Neuronal stem cell (in vitro differentiated cells): ENCODE data around the gene SETD2. TPM values are rescaled to one million over a fixed set of nuclear protein-coding genes. Genes with fewer than 3 reads are reported as not detected.
"Not testable (repeated sequence)": the region's sequence is repeated elsewhere in the genome, so short reads cannot be mapped to it uniquely, and the experiment has no call there.

Experiments used
- DNase-seq: peaks from one replicate; pipeline ENCODE4 v3.0.0-alpha.2; 2013; ENCODE audit warnings: low spot score
- H2AFZ ChIP-seq: one replicate; pipeline ENCODE4 v1.6.1; 2013; ENCODE audit warnings: mild to moderate bottlenecking, low read length, inconsistent platforms
- H2AK5ac ChIP-seq: 2 replicates; pipeline ENCODE4 v1.6.1; 2013; ENCODE audit warnings: low read depth, mild to moderate bottlenecking, inconsistent platforms, low read length, moderate library complexity, mixed read lengths
- H2BK120ac ChIP-seq: 2 replicates; pipeline ENCODE4 v1.6.1; 2013; ENCODE audit warnings: low read depth, mild to moderate bottlenecking, inconsistent platforms, low read length, moderate library complexity, mixed read lengths
- H2BK12ac ChIP-seq: one replicate; pipeline ENCODE4 v1.6.1; 2013; ENCODE audit warnings: low read length, inconsistent platforms
- H2BK15ac ChIP-seq: 2 replicates; pipeline ENCODE4 v1.6.1; 2013; ENCODE audit warnings: mild to moderate bottlenecking, low read length, inconsistent platforms, mixed read lengths
- H2BK5ac ChIP-seq: one replicate; pipeline ENCODE4 v1.6.1; 2013; ENCODE audit warnings: inconsistent platforms, mild to moderate bottlenecking, low read length, moderate library complexity
- H3K14ac ChIP-seq: one replicate; pipeline ENCODE4 v1.6.1; 2013; ENCODE audit warnings: low read length, inconsistent platforms
- H3K18ac ChIP-seq: 2 replicates; pipeline ENCODE4 v1.6.1; 2013; ENCODE audit warnings: low read length, inconsistent platforms
- H3K23ac ChIP-seq: 2 replicates; pipeline ENCODE4 v1.6.1; 2013; ENCODE audit warnings: low read depth, mild to moderate bottlenecking, mixed read lengths, low read length, inconsistent platforms; ENCODE audit not compliant: poor library complexity
- H3K27ac ChIP-seq: replicated peaks from 3 replicates; pipeline ENCODE4 v1.5.1; 2013; ENCODE audit warnings: low read length, inconsistent platforms
- H3K27me3 ChIP-seq, 3 experiments: 2 replicates each; pipeline ENCODE4 v1.6.1; 2013; ENCODE audit warnings: low read length in 3 of 3, mild to moderate bottlenecking in 2 of 3, inconsistent platforms in 1 of 3, low read depth in 1 of 3, mixed read lengths in 1 of 3, moderate library complexity in 1 of 3; ENCODE audit not compliant: control insufficient read depth in 3 of 3, insufficient read depth in 3 of 3
- H3K36me3 ChIP-seq, 2 donors: replicated peaks in 1 of 2; 2 replicates each; pipeline ENCODE4 v1.6.1; 2013; ENCODE audit warnings: low read length in 2 of 2; ENCODE audit not compliant: control insufficient read depth in 2 of 2, insufficient read depth in 2 of 2
- H3K4ac ChIP-seq: 2 replicates; pipeline ENCODE4 v1.6.1; 2013; ENCODE audit warnings: inconsistent platforms, mild to moderate bottlenecking, low read length, moderate library complexity
- H3K4me1 ChIP-seq, 2 donors: 1 replicate in 1 of 2; 2 replicates in 1 of 2; pipeline ENCODE4 v1.6.1; 2013; ENCODE audit warnings: low read length in 2 of 2, low read depth in 1 of 2; ENCODE audit not compliant: control insufficient read depth in 2 of 2, insufficient read depth in 1 of 2
- H3K4me2 ChIP-seq: one replicate; pipeline ENCODE4 v1.6.1; 2013; ENCODE audit warnings: mild to moderate bottlenecking, low read length, inconsistent platforms; ENCODE audit not compliant: insufficient read depth, poor library complexity, severe bottlenecking
- H3K4me3 ChIP-seq, 2 donors: 2 replicates each; pipeline ENCODE4 v1.5.1; 2013; ENCODE audit warnings: low read length in 2 of 2, mild to moderate bottlenecking in 2 of 2, inconsistent platforms in 1 of 2, moderate library complexity in 1 of 2
- H3K79me1 ChIP-seq: one replicate; pipeline ENCODE4 v1.6.1; 2013; ENCODE audit warnings: low read depth, mild to moderate bottlenecking, inconsistent platforms, low read length, moderate library complexity
- H3K9ac ChIP-seq: one replicate; pipeline ENCODE4 v1.6.1; 2013; ENCODE audit warnings: mild to moderate bottlenecking, low read depth, low read length, inconsistent platforms; ENCODE audit not compliant: poor library complexity
- H3K9me3 ChIP-seq, 2 donors: replicated peaks in 1 of 2; 2 replicates each; pipeline versions ENCODE3 to v1.6.1; 2013; ENCODE audit warnings: low read length in 2 of 2, mild to moderate bottlenecking in 2 of 2, inconsistent platforms in 1 of 2, low read depth in 1 of 2, mixed read lengths in 1 of 2, moderate library complexity in 1 of 2; ENCODE audit not compliant: control insufficient read depth in 2 of 2, insufficient read depth in 1 of 2
- H4K8ac ChIP-seq: one replicate; pipeline ENCODE4 v1.6.1; 2013; ENCODE audit warnings: low read depth, mild to moderate bottlenecking, inconsistent platforms, low read length, moderate library complexity
- H4K91ac ChIP-seq: one replicate; pipeline ENCODE4 v1.6.1; 2013; ENCODE audit warnings: low read length, low read depth, mild to moderate bottlenecking, inconsistent platforms; ENCODE audit not compliant: poor library complexity
- WGBS, 2 donors: extraction: QIAGEN DNeasy Blood & Tissue Kit; methylation state at CpG; one replicate each; pipeline ENCODE4 v1.1.7; 2013; ENCODE audit warnings: missing lambda C conversion rate in 2 of 2, mixed read lengths in 1 of 2; ENCODE audit not compliant: insufficient read length in 2 of 2, insufficient replicate concordance in 1 of 2; ENCODE audit errors: extremely low coverage in 2 of 2; 5-methylcytosine and 5-hydroxymethylcytosine counted together
- polyA plus RNA-seq, 2 experiments: library from polyadenylated mRNA; stranded (reverse); fragments of 200-250 nt; gene quantifications; one replicate each; pipeline ENCODE4 v1.2.3, GENCODE V29; 2013

Gene SETD2
- 19.7 TPM for polyA plus RNA-seq (2013, experiment 1 of 2)
- 20.0 TPM for polyA plus RNA-seq (2013, experiment 2 of 2)

GRCh38 chr3:47164007-47164881 is at the start of gene SETD2:
Gene SETD2, minus strand, starts transcription at chr3:47164113. Its CDS starts 189 bp downstream, at chr3:47163924.
- Histone ChIP-seq H2BK5ac (peak within 1 kb of the TSS; percentile 99), H3K4me3 (peak within 1 kb of the TSS; percentile 62 to 98), H3K79me1 (peaks cover 2% of the 10 kb centered on the region), H3K23ac (peak within 1 kb of the TSS; percentile 92), H2AK5ac (peak within 1 kb of the TSS; percentile 8), H3K36me3 (peaks cover 0 to 11% of the 10 kb centered on the region in 2 donors), H3K4ac (peak within 1 kb of the TSS; percentile 86), H4K91ac (no peak within 1 kb of the TSS), H3K4me2 (peak within 1 kb of the TSS; percentile 85), H3K9me3 (no peaks in the 10 kb centered on the region), H3K27ac (peak within 1 kb of the TSS; percentile 95), H3K9ac (peak within 1 kb of the TSS; percentile 96), H3K14ac (peak within 1 kb of the TSS; percentile 89), H2BK120ac (no peak within 1 kb of the TSS), H4K8ac (peak within 1 kb of the TSS; percentile 58), H2BK12ac (peak within 1 kb of the TSS; percentile 88), H3K4me1 (peaks cover 3 to 4% of the 10 kb centered on the region in 2 donors), H3K18ac (peak within 1 kb of the TSS; percentile 99), H2BK15ac (peak within 1 kb of the TSS; percentile 26), H3K27me3 (no peaks in the 10 kb centered on the region), H2AFZ (peak within 1 kb of the TSS; percentile 96)
- no CpG with 5 or more reads among the region's 95 CpGs for WGBS, 2 donors
- DNase-seq: peak; percentile 91

GRCh38 chr3:47210863-47211405 is 47.0 kb upstream of the SETD2 start:
- Histone ChIP-seq H3K9me3 (no peaks in the 10 kb centered on the region), H2BK5ac (no peak overlapping the region), H3K18ac (no peak overlapping the region), H2BK15ac (no peak overlapping the region), H3K27me3 (no peaks in the 10 kb centered on the region), H2AFZ (no peak overlapping the region), H3K4ac (no peak overlapping the region), H3K4me3 (no peak overlapping the region), H2BK120ac (no peak overlapping the region), H4K91ac (no peak overlapping the region), H3K23ac (no peak overlapping the region), H3K27ac (no peak overlapping the region), H4K8ac (no peak overlapping the region), H3K14ac (no peak overlapping the region), H3K4me2 (no peak overlapping the region), H2AK5ac (no peak overlapping the region), H2BK12ac (no peak overlapping the region), H3K79me1 (peaks cover 2% of the 10 kb centered on the region), H3K36me3 (peaks cover 0 to 1% of the 10 kb centered on the region in 2 donors), H3K4me1 (no peaks in the 10 kb centered on the region), H3K9ac (no peak overlapping the region)
- DNase-seq: no peak
- whole genome bisulfite sequencing, 2 donors: no CpG with 5 or more reads among the region's 3 CpGs

- H3K4me2 ChIP-seq, H2BK12ac ChIP-seq, H3K36me3 ChIP-seq, H2BK15ac ChIP-seq, H3K27me3 ChIP-seq, H3K18ac ChIP-seq, H3K9me3 ChIP-seq, H2BK5ac ChIP-seq, H3K14ac ChIP-seq, H3K9ac ChIP-seq, H3K4me1 ChIP-seq, H4K8ac ChIP-seq, H3K27ac ChIP-seq, H3K23ac ChIP-seq, H2AFZ ChIP-seq, H3K4me3 ChIP-seq, DNase-seq, H2AK5ac ChIP-seq, H3K4ac ChIP-seq, H3K79me1 ChIP-seq, H4K91ac ChIP-seq, H2BK120ac ChIP-seq: not testable (repeated sequence)
- no CpG with 5 or more reads among the region's 5 CpGs for WGBS, 2 donors
Measured at GRCh38 chr3:47206022-47206421, 42.1 kb upstream of the SETD2 start.

GRCh38 chr3:47204875-47205274 is 41.0 kb upstream of the SETD2 start:
- no peak for DNase-seq
- H3K4me2 ChIP-seq: no peak overlapping the region
- no peak overlapping the region for H3K18ac ChIP-seq
- no peaks in the 10 kb centered on the region for H3K27me3 ChIP-seq
- H2AK5ac ChIP-seq: no peak overlapping the region
- H3K27ac ChIP-seq: no peak overlapping the region
- no peak overlapping the region for H3K14ac ChIP-seq
- H3K9me3 ChIP-seq: no peaks in the 10 kb centered on the region
- H3K4me1 ChIP-seq: no peaks in the 10 kb centered on the region
- H3K23ac ChIP-seq: no peak overlapping the region
- H3K9ac ChIP-seq: no peak overlapping the region
- no peak overlapping the region for H4K8ac ChIP-seq
- no peak overlapping the region for H2BK5ac ChIP-seq
- no peak overlapping the region for H2BK12ac ChIP-seq
- H2BK120ac ChIP-seq: no peak overlapping the region
- H2BK15ac ChIP-seq: no peak overlapping the region
- H3K36me3 ChIP-seq: no peaks in the 10 kb centered on the region
- H3K79me1 ChIP-seq: no peaks in the 10 kb centered on the region
- H3K4ac ChIP-seq: no peak overlapping the region
- H3K4me3 ChIP-seq: no peak overlapping the region
- no peak overlapping the region for H2AFZ ChIP-seq
- H4K91ac ChIP-seq: no peak overlapping the region
